HepG2 (cell line): ENCODE measurements around the gene MEAK7. TPM values are rescaled to one million over a fixed set of nuclear protein-coding genes. Genes with fewer than 3 reads are reported as not detected.
A peak's percentile ranks its signal among the peaks of the same experiment; 100 is the strongest.

Experiments
- CBX1 ChIP-seq: IDR thresholded peaks from one replicate; pipeline ENCODE4 v1.6.1; 2016; ENCODE audit warnings: antibody characterized with exemption, low read depth
- DR1 ChIP-seq: sonication (generic); formaldehyde crosslinking; IDR thresholded peaks from 2 replicates; pipeline ENCODE4 v1.8.0; 2021; ENCODE audit warnings: mild to moderate bottlenecking, missing genetic modification reagents, inconsistent platforms
- MTA1 ChIP-seq: sonication (generic); formaldehyde crosslinking; IDR thresholded peaks from 2 replicates; pipeline ENCODE4 v1.4.0; 2020; ENCODE audit warnings: missing genetic modification reagents, mild to moderate bottlenecking, borderline replicate concordance
- UBTF ChIP-seq: sonication (generic); formaldehyde crosslinking; IDR thresholded peaks from 2 replicates; pipeline ENCODE4 v1.4.0; 2020; ENCODE audit warnings: mild to moderate bottlenecking, missing genetic modification reagents
- ZNF121 ChIP-seq: sonication (generic); formaldehyde crosslinking; IDR thresholded peaks from 2 replicates; pipeline ENCODE4 v1.5.0; 2020; ENCODE audit warnings: mild to moderate bottlenecking, missing genetic modification reagents
- ZNF160 ChIP-seq: sonication (generic); formaldehyde crosslinking; IDR thresholded peaks from 2 replicates; pipeline ENCODE4 v1.8.0; 2022; ENCODE audit warnings: mild to moderate bottlenecking, inconsistent platforms, missing genetic modification reagents
- ZNF230 ChIP-seq: sonication (generic); formaldehyde crosslinking; IDR thresholded peaks from 2 replicates; pipeline ENCODE4 v1.4.0; 2020; ENCODE audit warnings: mild to moderate bottlenecking, missing genetic modification reagents
- ZNF253 ChIP-seq: sonication (generic); formaldehyde crosslinking; IDR thresholded peaks from 2 replicates; pipeline ENCODE4 v1.8.0; 2022; ENCODE audit warnings: mild to moderate bottlenecking, missing genetic modification reagents, borderline replicate concordance
- ZNF572 ChIP-seq: sonication (generic); formaldehyde crosslinking; IDR thresholded peaks from 2 replicates; pipeline ENCODE4 v1.5.1; 2020; ENCODE audit warnings: mild to moderate bottlenecking, missing genetic modification reagents
- ZNF761 ChIP-seq: sonication (generic); formaldehyde crosslinking; conservative IDR thresholded peaks from 2 replicates; pipeline ENCODE4 v1.4.0; 2020; ENCODE audit warnings: mild to moderate bottlenecking, missing genetic modification reagents
- ZNF891 ChIP-seq: sonication (generic); formaldehyde crosslinking; IDR thresholded peaks from 2 replicates; pipeline ENCODE4 v1.5.0; 2020; ENCODE audit warnings: mild to moderate bottlenecking, missing genetic modification reagents
- ZSCAN21 ChIP-seq: sonication (generic); formaldehyde crosslinking; IDR thresholded peaks from 2 replicates; pipeline ENCODE4 v1.8.0; 2022; ENCODE audit warnings: mild to moderate bottlenecking, missing genetic modification reagents, moderate library complexity, borderline replicate concordance
- ZSCAN22 ChIP-seq: sonication (generic); formaldehyde crosslinking; IDR thresholded peaks from 2 replicates; pipeline ENCODE4 v1.4.0; 2020; ENCODE audit warnings: mild to moderate bottlenecking, missing genetic modification reagents
- polyA plus RNA-seq, 8 experiments: library from polyadenylated mRNA; depleted of rRNA in 3 of 8; stranded (reverse) in 7 of 8; unstranded in 1 of 8; fragments of >200 nt; fragmentation: Illumina TruSeq in 4 of 8; extraction: Trizol in 4 of 8; gene quantifications; 2 replicates each; pipeline versions ENCODE4 v1.2.1 to v1.2.3, GENCODE V29; 2011 to 2016; ENCODE audit warnings: low read depth in 4 of 8, missing spikeins in 1 of 8, mixed read lengths in 1 of 8; ENCODE audit not compliant: insufficient read depth in 1 of 8
- total RNA-seq, 5 experiments: library from RNA; depleted of rRNA; stranded (reverse); fragments of >200 nt; fragmentation: Illumina TruSeq; extraction: Trizol; gene quantifications; 2 replicates each; pipeline ENCODE4 v1.2.3, GENCODE V29; 2016; ENCODE audit warnings: low read depth in 1 of 5
- TF ChIP-seq, protein P1 (sequence below): sonication (generic); formaldehyde crosslinking; IDR thresholded peaks from 2 replicates; pipeline ENCODE4 v1.4.0; 2020; ENCODE audit warnings: missing genetic modification reagents
- TF ChIP-seq, protein P2 (sequence below): sonication (generic); formaldehyde crosslinking; IDR thresholded peaks from 2 replicates; pipeline ENCODE4 v1.5.0; 2020; ENCODE audit warnings: mild to moderate bottlenecking, missing genetic modification reagents
- TF ChIP-seq, protein P3 (sequence below): sonication (generic); formaldehyde crosslinking; IDR thresholded peaks from 2 replicates; pipeline ENCODE4 v1.5.1; 2020; ENCODE audit warnings: mild to moderate bottlenecking, missing genetic modification reagents

Gene MEAK7
- total and polyA plus RNA-seq, 2 of the 13 experiments (the other 11 are each of a cell fraction or from before 2014, with no cell fraction given) = 11.8 to 14.7 TPM

- TF ChIP-seq, protein P1, sequence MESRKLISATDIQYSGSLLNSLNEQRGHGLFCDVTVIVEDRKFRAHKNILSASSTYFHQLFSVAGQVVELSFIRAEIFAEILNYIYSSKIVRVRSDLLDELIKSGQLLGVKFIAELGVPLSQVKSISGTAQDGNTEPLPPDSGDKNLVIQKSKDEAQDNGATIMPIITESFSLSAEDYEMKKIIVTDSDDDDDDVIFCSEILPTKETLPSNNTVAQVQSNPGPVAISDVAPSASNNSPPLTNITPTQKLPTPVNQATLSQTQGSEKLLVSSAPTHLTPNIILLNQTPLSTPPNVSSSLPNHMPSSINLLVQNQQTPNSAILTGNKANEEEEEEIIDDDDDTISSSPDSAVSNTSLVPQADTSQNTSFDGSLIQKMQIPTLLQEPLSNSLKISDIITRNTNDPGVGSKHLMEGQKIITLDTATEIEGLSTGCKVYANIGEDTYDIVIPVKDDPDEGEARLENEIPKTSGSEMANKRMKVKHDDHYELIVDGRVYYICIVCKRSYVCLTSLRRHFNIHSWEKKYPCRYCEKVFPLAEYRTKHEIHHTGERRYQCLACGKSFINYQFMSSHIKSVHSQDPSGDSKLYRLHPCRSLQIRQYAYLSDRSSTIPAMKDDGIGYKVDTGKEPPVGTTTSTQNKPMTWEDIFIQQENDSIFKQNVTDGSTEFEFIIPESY (CRISPR knock-in tag) = peak; percentile 83
- TF ChIP-seq CBX1 (no peak), ZNF230 (CRISPR knock-in tag) (peak; percentile 65; the same call in 1 of the 2 replicates), ZNF253 (CRISPR knock-in tag) (0 out of 2 replicates have a peak, but pooled peaks have one; percentile 50), ZNF572 (CRISPR knock-in tag) (0 out of 2 replicates have a peak, but pooled peaks have one; percentile 6), UBTF (CRISPR knock-in tag) (peak; percentile 6; the same call in 1 of the 2 replicates), DR1 (no peak), ZSCAN21 (CRISPR knock-in tag) (peak; percentile 39; the same call in 1 of the 2 replicates), ZNF160 (CRISPR knock-in tag) (no peak), ZNF121 (CRISPR knock-in tag) (no peak), ZNF761 (CRISPR knock-in tag) (0 out of 2 replicates have a peak, but pooled peaks have one; percentile 7), ZNF891 (0 out of 2 replicates have a peak, but pooled peaks have one; percentile 7), MTA1 (CRISPR knock-in tag) (peak; percentile 8; the same call in 1 of the 2 replicates), ZSCAN22 (CRISPR knock-in tag) (0 out of 2 replicates have a peak, but pooled peaks have one; percentile 50)
- TF ChIP-seq, protein P2, sequence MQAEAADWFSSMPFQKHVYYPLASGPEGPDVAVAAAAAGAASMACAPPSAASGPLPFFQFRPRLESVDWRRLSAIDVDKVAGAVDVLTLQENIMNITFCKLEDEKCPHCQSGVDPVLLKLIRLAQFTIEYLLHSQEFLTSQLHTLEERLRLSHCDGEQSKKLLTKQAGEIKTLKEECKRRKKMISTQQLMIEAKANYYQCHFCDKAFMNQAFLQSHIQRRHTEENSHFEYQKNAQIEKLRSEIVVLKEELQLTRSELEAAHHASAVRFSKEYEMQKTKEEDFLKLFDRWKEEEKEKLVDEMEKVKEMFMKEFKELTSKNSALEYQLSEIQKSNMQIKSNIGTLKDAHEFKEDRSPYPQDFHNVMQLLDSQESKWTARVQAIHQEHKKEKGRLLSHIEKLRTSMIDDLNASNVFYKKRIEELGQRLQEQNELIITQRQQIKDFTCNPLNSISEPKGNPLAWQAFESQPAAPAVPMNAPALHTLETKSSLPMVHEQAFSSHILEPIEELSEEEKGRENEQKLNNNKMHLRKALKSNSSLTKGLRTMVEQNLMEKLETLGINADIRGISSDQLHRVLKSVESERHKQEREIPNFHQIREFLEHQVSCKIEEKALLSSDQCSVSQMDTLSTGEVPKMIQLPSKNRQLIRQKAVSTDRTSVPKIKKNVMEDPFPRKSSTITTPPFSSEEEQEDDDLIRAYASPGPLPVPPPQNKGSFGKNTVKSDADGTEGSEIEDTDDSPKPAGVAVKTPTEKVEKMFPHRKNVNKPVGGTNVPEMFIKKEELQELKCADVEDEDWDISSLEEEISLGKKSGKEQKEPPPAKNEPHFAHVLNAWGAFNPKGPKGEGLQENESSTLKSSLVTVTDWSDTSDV = 0 out of 2 replicates have a peak, but pooled peaks have one; percentile 31
- TF ChIP-seq, protein P3, sequence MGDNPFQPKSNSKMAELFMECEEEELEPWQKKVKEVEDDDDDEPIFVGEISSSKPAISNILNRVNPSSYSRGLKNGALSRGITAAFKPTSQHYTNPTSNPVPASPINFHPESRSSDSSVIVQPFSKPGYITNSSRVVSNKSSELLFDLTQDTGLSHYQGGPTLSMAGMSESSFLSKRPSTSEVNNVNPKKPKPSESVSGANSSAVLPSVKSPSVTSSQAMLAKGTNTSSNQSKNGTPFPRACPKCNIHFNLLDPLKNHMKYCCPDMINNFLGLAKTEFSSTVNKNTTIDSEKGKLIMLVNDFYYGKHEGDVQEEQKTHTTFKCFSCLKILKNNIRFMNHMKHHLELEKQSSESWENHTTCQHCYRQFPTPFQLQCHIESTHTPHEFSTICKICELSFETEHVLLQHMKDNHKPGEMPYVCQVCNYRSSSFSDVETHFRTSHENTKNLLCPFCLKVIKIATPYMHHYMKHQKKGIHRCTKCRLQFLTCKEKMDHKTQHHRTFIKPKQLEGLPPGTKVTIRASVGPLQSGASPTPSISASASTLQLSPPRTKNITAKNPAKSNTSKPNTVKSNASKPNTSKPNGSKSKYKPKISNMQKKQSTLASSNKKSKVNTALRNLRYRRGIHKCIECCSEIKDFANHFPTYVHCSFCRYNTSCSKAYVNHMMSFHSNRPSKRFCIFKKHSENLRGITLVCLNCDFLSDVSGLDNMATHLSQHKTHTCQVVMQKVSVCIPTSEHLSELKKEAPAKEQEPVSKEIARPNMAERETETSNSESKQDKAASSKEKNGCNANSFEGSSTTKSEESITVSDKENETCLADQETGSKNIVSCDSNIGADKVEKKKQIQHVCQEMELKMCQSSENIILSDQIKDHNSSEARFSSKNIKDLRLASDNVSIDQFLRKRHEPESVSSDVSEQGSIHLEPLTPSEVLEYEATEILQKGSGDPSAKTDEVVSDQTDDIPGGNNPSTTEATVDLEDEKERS (CRISPR knock-in tag) = no peak
Observed at GRCh38 chr16:84505249-84506187, 1.1 kb upstream of the MEAK7 start (continued).
